Lung (tissue), 12 donors: ENCODE results near the gene TACR2. TPM values are rescaled to one million over a fixed set of nuclear protein-coding genes. Genes with fewer than 3 reads are reported as not detected.

ENCODE experiments used
- ATAC-seq: fragments of 200-7000 bp; cut with Tn5 transposase; one replicate; pipeline ENCODE4 v1.9.1; 2020; ENCODE audit warnings: moderate number of reproducible peaks; ENCODE audit not compliant: insufficient read depth, low FRiP score
- DNase-seq, 3 donors: peaks; one replicate each; pipeline ENCODE4 v3.0.0-alpha.2; 2013 to 2017
- H3K27ac ChIP-seq, 2 donors: one replicate each; pipeline ENCODE4 v1.5.1; 2013; ENCODE audit warnings: mild to moderate bottlenecking in 2 of 2, moderate library complexity in 2 of 2, control low read depth in 1 of 2, inconsistent platforms in 1 of 2, low read depth in 1 of 2, low read length in 1 of 2
- H3K27me3 ChIP-seq, 3 donors: one replicate each; pipeline ENCODE4 v1.5.1; 2013; ENCODE audit warnings: low read length in 2 of 3; ENCODE audit not compliant: control insufficient read depth in 3 of 3, insufficient read depth in 3 of 3
- H3K36me3 ChIP-seq, 4 donors: one replicate each; pipeline ENCODE4 v1.5.1; 2013; ENCODE audit warnings: low read length in 4 of 4, mild to moderate bottlenecking in 1 of 4, moderate library complexity in 1 of 4; ENCODE audit not compliant: control insufficient read depth in 4 of 4, insufficient read depth in 4 of 4
- H3K4me1 ChIP-seq, 5 donors: one replicate each; pipeline ENCODE4 v1.5.1; 2013; ENCODE audit warnings: low read length in 5 of 5, mild to moderate bottlenecking in 2 of 5, moderate library complexity in 1 of 5; ENCODE audit not compliant: control insufficient read depth in 5 of 5, insufficient read depth in 5 of 5
- H3K4me3 ChIP-seq: one replicate; pipeline ENCODE4 v1.5.1; 2013; ENCODE audit warnings: mild to moderate bottlenecking, control low read depth, moderate library complexity
- H3K9ac ChIP-seq, 2 donors: one replicate each; pipeline ENCODE4 v1.5.1; 2013; ENCODE audit warnings: low read length in 2 of 2, control low read depth in 1 of 2; ENCODE audit not compliant: insufficient read depth in 1 of 2
- H3K9me3 ChIP-seq, 4 donors: one replicate each; pipeline ENCODE4 v1.5.1; 2013; ENCODE audit warnings: low read length in 3 of 4, mild to moderate bottlenecking in 1 of 4, moderate library complexity in 1 of 4; ENCODE audit not compliant: control insufficient read depth in 4 of 4, insufficient read depth in 3 of 4
- WGBS, 2 donors: extraction: QIAGEN DNeasy Blood & Tissue Kit; methylation state at CpG; one replicate each; pipeline ENCODE4 v1.1.7; 2013; 5-methylcytosine and 5-hydroxymethylcytosine counted together
- polyA plus RNA-seq, 2 donors: library from polyadenylated mRNA; stranded (reverse); fragments of 200-250 nt; gene quantifications; one replicate each; pipeline ENCODE4 v1.2.1, GENCODE V29; 2013
- total RNA-seq, 2 donors: library from RNA; depleted of rRNA in 1 of 2; stranded (reverse); fragments of >200 nt in 1 of 2; gene quantifications; one replicate each; pipeline ENCODE4 v1.2.1, GENCODE V29; 2014 to 2021
- TF ChIP-seq, protein P1 (sequence below): IDR thresholded peaks from 2 replicates; pipeline ENCODE4 v1.5.1; 2012; ENCODE audit warnings: mild to moderate bottlenecking; ENCODE audit errors: control extremely low read depth, extremely low read depth
- donor health status: control.
- donor health status: control.
- donor health status: Bipolar disorder and iron deficiency.
- donor health status: healthy.
- donor health status: DM: yes; HTN: yes; CAD: no.

The TACR2 gene
- total and polyA plus RNA-seq, 4 donors: 0.28 to 0.83 (median 0.50) TPM

DNA sequence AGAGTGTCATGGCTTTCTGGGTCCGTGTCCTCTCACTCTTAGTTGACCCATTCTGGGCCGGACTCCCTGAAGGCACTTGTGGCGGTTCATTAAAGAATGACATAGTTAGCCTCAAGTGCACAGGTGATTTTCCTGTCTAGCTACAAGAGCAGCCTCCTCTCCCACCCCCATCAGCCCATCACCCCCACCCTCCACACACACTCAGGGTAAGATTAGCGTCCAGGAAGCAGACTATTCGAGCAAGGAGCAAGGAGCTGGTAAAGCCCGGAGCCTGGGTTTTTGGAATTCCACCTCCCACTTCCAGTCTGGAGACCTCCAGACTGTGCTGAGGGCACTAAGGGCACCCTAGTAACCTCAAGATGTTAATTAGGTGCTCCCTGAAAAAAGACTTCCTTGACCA is 39.5 kb downstream of the TACR2 start:
- TF ChIP-seq, protein P1, sequence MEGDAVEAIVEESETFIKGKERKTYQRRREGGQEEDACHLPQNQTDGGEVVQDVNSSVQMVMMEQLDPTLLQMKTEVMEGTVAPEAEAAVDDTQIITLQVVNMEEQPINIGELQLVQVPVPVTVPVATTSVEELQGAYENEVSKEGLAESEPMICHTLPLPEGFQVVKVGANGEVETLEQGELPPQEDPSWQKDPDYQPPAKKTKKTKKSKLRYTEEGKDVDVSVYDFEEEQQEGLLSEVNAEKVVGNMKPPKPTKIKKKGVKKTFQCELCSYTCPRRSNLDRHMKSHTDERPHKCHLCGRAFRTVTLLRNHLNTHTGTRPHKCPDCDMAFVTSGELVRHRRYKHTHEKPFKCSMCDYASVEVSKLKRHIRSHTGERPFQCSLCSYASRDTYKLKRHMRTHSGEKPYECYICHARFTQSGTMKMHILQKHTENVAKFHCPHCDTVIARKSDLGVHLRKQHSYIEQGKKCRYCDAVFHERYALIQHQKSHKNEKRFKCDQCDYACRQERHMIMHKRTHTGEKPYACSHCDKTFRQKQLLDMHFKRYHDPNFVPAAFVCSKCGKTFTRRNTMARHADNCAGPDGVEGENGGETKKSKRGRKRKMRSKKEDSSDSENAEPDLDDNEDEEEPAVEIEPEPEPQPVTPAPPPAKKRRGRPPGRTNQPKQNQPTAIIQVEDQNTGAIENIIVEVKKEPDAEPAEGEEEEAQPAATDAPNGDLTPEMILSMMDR: no peak
- H3K36me3 ChIP-seq: peaks cover 7 to 47% (median 15%) of the 10 kb centered on the region in 4 donors

DNA sequence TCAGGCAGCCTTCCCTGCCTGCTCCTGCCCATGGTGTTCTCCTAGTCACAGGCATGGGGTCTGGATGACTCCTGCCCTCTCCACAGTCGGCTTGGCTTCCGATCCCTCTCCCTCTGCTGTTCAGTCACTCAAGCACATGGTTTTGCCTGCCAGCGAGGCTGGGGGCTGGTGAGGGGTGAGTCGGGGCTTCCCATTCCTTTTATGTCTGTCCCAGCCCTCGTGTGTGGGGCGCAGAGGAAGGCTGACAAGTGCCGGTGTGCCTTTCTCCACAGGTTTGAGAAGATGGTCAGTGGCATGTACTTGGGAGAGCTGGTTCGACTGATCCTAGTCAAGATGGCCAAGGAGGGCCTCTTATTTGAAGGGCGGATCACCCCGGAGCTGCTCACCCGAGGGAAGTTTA is 40.1 kb downstream of the TACR2 start:
- H3K4me1 ChIP-seq: peaks cover 3 to 36% (median 18%) of the 10 kb centered on the region in 5 donors
- peak overlapping the region in 1 of 2 donors; percentile 14 for H3K27ac ChIP-seq
- H3K4me3 ChIP-seq: no peak overlapping the region
- DNase-seq (no peak), ATAC-seq (no peak)
- WGBS, 2 donors: 88 to 91% methylated on average over 11 of the region's 11 CpGs
- H3K9me3 ChIP-seq: peaks cover 0 to 2% (median 0%) of the 10 kb centered on the region in 4 donors
- H3K9ac ChIP-seq: no peak overlapping the region
- H3K27me3 ChIP-seq: no peaks in the 10 kb centered on the region
- TF ChIP-seq, protein P1: no peak
- H3K36me3 ChIP-seq: peaks cover 7 to 46% (median 15%) of the 10 kb centered on the region in 4 donors

More for the DNA sequence above, 39.5 kb downstream of the TACR2 start:
- peaks cover 3 to 36% (median 18%) of the 10 kb centered on the region in 5 donors for H3K4me1 ChIP-seq
- no peaks in the 10 kb centered on the region for H3K27me3 ChIP-seq
- ATAC-seq (no peak), DNase-seq (peak in 2 of 3 donors; percentile 24 to 42)
- 61 to 73% methylated on average over 6 of the region's 6 CpGs for WGBS, 2 donors
- peaks cover 0 to 2% (median 0%) of the 10 kb centered on the region in 4 donors for H3K9me3 ChIP-seq
- H3K9ac ChIP-seq: no peak overlapping the region
- peak overlapping the region in 1 of 2 donors; percentile 14 for H3K27ac ChIP-seq
- H3K4me3 ChIP-seq: no peak overlapping the region

DNA sequence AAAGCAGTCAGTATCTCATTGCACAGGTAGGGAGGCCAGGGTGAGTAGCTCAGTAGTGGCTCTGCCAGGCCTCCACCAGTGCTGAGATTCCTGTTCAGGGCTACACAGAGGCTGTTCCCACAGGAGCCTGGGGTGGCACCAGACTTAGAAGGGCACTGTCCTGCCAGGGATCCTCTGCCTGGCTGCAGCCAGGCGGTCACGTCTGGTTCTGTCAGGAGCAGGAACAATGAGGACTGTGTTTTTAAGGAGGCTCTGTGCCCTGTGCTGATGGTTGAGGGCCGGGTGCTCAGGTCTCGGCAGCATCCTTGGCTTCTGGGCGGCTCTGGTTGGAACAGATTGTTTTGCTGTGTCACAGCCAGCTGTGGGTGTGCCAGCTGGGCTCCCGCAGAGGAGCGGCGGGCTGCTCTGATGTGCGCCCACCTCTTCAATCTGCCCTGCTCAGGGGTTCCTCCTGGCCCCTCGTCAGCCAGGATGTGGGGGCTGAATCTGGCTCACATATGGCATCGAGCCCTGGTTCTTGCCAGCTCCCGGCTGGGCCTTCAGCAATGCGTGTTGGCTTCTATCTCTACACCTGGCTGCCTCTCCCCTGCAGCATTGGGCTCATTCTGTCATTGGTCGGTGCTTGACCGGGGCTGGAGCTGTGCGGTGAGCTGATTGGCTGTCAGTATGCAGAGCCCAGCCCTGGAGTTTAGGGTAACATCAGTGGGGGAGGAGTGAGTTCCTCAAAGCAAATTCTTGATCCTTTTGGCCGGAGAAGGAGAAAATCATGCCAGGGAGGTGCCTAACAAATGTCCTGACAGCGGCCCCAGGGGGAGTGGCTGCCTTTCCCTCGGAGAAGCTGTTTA is 41.2 kb downstream of the TACR2 start:
- Histone ChIP-seq H3K9me3 (peaks cover 0 to 2% (median 0%) of the 10 kb centered on the region in 4 donors), H3K4me1 (peaks cover 3 to 36% (median 18%) of the 10 kb centered on the region in 5 donors), H3K27ac (peak overlapping the region in 1 of 2 donors; percentile 71), H3K9ac (no peak overlapping the region), H3K27me3 (no peaks in the 10 kb centered on the region), H3K36me3 (peaks cover 7 to 46% (median 15%) of the 10 kb centered on the region in 4 donors), H3K4me3 (no peak overlapping the region)
- ATAC-seq: peak; percentile 23
- TF ChIP-seq, protein P1: no peak
- DNase-seq: peak; percentile 86 to 94 (median 93)
- WGBS, 2 donors: 41 to 50% methylated on average over 19 of the region's 19 CpGs
